HCT116 (cell line): ENCODE data around the gene SNRPB.

Source experiments
- EZH2phosphoT487 ChIP-seq: fragments of 200-600 bp; IDR thresholded peaks from 2 replicates; pipeline ENCODE4 v1.6.1; 2018; ENCODE audit warnings: antibody characterized with exemption, borderline replicate concordance
- TF ChIP-seq, protein P1 (sequence below): IDR thresholded peaks from 2 replicates; pipeline ENCODE4 v1.6.1; 2012; ENCODE audit warnings: low read depth
- TF ChIP-seq, protein P2 (sequence below), 3 experiments: fragments of 200-600 bp in 1 of 3; sonication (generic) in 1 of 3; IDR thresholded peaks in 2 of 3; conservative IDR thresholded peaks in 1 of 3; 2 replicates each; pipeline ENCODE4 v1.5.1; 2012 to 2017; ENCODE audit warnings: low read depth in 2 of 3, low read length in 2 of 3, antibody characterized with exemption in 1 of 3, borderline replicate concordance in 1 of 3, control low read depth in 1 of 3, mild to moderate bottlenecking in 1 of 3, mixed read lengths in 1 of 3, mixed run types in 1 of 3, moderate library complexity in 1 of 3; ENCODE audit not compliant: insufficient read depth in 1 of 3

DNA sequence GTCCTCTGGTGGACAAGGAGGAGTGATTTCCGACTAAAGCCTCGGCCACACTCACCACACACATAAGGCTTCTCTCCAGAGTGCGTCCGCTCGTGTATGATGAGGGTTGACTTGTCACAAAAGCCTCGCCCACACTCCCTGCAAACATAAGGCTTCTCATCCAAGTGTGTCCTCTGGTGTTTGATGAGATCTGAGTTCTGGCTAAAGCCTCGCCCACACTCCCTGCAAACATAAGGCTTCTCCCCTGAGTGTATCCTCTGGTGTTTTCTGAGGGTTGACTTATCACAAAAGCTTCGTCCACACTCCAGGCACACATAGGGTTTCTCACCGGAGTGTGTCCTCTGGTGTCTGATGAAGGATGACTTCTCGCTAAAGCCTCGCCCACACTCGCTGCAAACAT, 12.9 kb upstream of the SNRPB start:
- TF ChIP-seq EZH2phosphoT487, result no peak
- TF ChIP-seq, protein P1, sequence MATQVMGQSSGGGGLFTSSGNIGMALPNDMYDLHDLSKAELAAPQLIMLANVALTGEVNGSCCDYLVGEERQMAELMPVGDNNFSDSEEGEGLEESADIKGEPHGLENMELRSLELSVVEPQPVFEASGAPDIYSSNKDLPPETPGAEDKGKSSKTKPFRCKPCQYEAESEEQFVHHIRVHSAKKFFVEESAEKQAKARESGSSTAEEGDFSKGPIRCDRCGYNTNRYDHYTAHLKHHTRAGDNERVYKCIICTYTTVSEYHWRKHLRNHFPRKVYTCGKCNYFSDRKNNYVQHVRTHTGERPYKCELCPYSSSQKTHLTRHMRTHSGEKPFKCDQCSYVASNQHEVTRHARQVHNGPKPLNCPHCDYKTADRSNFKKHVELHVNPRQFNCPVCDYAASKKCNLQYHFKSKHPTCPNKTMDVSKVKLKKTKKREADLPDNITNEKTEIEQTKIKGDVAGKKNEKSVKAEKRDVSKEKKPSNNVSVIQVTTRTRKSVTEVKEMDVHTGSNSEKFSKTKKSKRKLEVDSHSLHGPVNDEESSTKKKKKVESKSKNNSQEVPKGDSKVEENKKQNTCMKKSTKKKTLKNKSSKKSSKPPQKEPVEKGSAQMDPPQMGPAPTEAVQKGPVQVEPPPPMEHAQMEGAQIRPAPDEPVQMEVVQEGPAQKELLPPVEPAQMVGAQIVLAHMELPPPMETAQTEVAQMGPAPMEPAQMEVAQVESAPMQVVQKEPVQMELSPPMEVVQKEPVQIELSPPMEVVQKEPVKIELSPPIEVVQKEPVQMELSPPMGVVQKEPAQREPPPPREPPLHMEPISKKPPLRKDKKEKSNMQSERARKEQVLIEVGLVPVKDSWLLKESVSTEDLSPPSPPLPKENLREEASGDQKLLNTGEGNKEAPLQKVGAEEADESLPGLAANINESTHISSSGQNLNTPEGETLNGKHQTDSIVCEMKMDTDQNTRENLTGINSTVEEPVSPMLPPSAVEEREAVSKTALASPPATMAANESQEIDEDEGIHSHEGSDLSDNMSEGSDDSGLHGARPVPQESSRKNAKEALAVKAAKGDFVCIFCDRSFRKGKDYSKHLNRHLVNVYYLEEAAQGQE, result no peak
- TF ChIP-seq, protein P2, sequence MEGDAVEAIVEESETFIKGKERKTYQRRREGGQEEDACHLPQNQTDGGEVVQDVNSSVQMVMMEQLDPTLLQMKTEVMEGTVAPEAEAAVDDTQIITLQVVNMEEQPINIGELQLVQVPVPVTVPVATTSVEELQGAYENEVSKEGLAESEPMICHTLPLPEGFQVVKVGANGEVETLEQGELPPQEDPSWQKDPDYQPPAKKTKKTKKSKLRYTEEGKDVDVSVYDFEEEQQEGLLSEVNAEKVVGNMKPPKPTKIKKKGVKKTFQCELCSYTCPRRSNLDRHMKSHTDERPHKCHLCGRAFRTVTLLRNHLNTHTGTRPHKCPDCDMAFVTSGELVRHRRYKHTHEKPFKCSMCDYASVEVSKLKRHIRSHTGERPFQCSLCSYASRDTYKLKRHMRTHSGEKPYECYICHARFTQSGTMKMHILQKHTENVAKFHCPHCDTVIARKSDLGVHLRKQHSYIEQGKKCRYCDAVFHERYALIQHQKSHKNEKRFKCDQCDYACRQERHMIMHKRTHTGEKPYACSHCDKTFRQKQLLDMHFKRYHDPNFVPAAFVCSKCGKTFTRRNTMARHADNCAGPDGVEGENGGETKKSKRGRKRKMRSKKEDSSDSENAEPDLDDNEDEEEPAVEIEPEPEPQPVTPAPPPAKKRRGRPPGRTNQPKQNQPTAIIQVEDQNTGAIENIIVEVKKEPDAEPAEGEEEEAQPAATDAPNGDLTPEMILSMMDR (IDR thresholded peaks at IDR 0.05 in 2 of 3, conservative IDR thresholded peaks at IDR 0.05 in 1 of 3; ENCODE audit: borderline replicate concordance in 1 of 3, insufficient read depth in 1 of 3, low read depth in 2 of 3, low read length in 2 of 3), result no peak
